ENCODE results near the gene DBX1.
A peak's percentile ranks its signal among the peaks of the same experiment; 100 is the strongest.

DBX1 gene

DNA sequence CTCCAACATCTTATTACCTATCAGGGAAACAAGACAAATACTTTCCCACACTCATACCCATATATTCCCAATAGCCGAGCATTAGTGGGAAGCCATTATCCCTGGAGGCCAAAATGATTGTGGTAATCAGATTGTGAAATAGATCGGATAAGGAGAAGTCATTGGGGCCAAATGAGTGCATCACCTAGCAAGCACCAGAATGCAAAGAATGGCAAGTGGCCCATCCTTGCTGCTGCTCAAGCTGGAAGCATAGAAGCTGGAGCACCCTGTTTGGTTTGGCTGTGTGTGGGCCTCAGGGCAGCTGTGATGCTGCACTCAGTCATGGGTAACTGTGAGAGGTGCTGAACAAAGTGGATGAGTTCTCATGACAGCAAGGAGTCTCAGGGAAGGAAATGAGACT, 18.7 kb upstream of the DBX1 start:
- H3K4me3 ChIP-seq (ENCODE audit: low read length), result no peak overlapping the region
- H3K27ac ChIP-seq (ENCODE audit: low read length), result no peak overlapping the region
- H3K36me3 ChIP-seq (replicated peaks; ENCODE audit: insufficient read depth, low read length), result no peaks in the 10 kb centered on the region
- no peaks in the 10 kb centered on the region for H3K9me2 ChIP-seq (replicated peaks; ENCODE audit: insufficient read depth, low read length)
- DNase-seq, result no peak
- H3K9me3 ChIP-seq (replicated peaks; ENCODE audit: insufficient read depth, low read length), result no peaks in the 10 kb centered on the region
- no peaks in the 10 kb centered on the region for H3K4me1 ChIP-seq (ENCODE audit: low read length)
- no peak overlapping the region for H3K9ac ChIP-seq (ENCODE audit: low read length)
- no peak overlapping the region for H2AFZ ChIP-seq (ENCODE audit: low read length)
- no peaks in the 10 kb centered on the region for H3K27me3 ChIP-seq (replicated peaks; ENCODE audit: insufficient read depth, low read length)
- TF ChIP-seq EZH2 (optimal IDR thresholded peaks at IDR 0.05; ENCODE audit: low read depth, low read length), result no peak
- no peak for TF ChIP-seq EZH2phosphoT487 (IDR thresholded peaks at IDR 0.05; ENCODE audit: low read length)
- TF ChIP-seq, protein P1, sequence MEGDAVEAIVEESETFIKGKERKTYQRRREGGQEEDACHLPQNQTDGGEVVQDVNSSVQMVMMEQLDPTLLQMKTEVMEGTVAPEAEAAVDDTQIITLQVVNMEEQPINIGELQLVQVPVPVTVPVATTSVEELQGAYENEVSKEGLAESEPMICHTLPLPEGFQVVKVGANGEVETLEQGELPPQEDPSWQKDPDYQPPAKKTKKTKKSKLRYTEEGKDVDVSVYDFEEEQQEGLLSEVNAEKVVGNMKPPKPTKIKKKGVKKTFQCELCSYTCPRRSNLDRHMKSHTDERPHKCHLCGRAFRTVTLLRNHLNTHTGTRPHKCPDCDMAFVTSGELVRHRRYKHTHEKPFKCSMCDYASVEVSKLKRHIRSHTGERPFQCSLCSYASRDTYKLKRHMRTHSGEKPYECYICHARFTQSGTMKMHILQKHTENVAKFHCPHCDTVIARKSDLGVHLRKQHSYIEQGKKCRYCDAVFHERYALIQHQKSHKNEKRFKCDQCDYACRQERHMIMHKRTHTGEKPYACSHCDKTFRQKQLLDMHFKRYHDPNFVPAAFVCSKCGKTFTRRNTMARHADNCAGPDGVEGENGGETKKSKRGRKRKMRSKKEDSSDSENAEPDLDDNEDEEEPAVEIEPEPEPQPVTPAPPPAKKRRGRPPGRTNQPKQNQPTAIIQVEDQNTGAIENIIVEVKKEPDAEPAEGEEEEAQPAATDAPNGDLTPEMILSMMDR (IDR thresholded peaks at IDR 0.05; ENCODE audit: low read length), result no peak
- H3K4me2 ChIP-seq (ENCODE audit: low read depth, low read length), result no peak overlapping the region
- H3F3A ChIP-seq (ENCODE audit: insufficient read depth, low read length), result no peaks in the 10 kb centered on the region
- no peaks in the 10 kb centered on the region for H3K79me2 ChIP-seq (ENCODE audit: low read length)
- no peaks in the 10 kb centered on the region for H4K20me1 ChIP-seq (ENCODE audit: insufficient read depth, low read length)

DNA sequence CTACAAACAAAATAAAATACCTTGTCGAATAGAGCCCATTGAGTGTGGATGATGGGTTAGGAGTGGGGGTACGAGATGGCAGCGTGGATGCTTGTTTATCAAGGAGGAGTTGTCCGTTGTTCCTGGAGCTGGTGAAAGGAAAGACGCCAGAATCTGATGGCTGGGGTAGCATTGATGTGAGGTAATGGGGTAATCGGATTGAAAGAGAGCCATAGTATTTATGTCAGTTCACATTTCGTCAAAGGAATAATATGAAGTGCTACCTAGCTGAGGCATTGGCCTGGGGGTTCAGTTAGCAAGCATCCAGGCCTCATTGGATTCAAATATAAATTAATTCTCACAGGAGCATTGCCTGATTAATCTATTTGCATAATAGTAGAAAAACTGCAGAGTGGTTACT, 16.9 kb upstream of the DBX1 start:
- no peak overlapping the region for H3K4me3 ChIP-seq (ENCODE audit: low read length)
- H4K20me1 ChIP-seq (ENCODE audit: insufficient read depth, low read length), result no peaks in the 10 kb centered on the region
- no peaks in the 10 kb centered on the region for H3K4me1 ChIP-seq (ENCODE audit: low read length)
- no peak for DNase-seq
- H3K9me3 ChIP-seq (replicated peaks; ENCODE audit: insufficient read depth, low read length), result no peaks in the 10 kb centered on the region
- no peak overlapping the region for H3K4me2 ChIP-seq (ENCODE audit: low read depth, low read length)
- no peaks in the 10 kb centered on the region for H3K9me2 ChIP-seq (replicated peaks; ENCODE audit: insufficient read depth, low read length)
- H3K79me2 ChIP-seq (ENCODE audit: low read length), result no peaks in the 10 kb centered on the region
- H3F3A ChIP-seq (ENCODE audit: insufficient read depth, low read length), result no peaks in the 10 kb centered on the region
- no peak overlapping the region for H2AFZ ChIP-seq (ENCODE audit: low read length)
- H3K27ac ChIP-seq (ENCODE audit: low read length), result no peak overlapping the region
- H3K9ac ChIP-seq (ENCODE audit: low read length), result no peak overlapping the region
- H3K36me3 ChIP-seq (replicated peaks; ENCODE audit: insufficient read depth, low read length), result no peaks in the 10 kb centered on the region
- no peaks in the 10 kb centered on the region for H3K27me3 ChIP-seq (replicated peaks; ENCODE audit: insufficient read depth, low read length)
- no peak for TF ChIP-seq EZH2 (optimal IDR thresholded peaks at IDR 0.05; ENCODE audit: low read depth, low read length)

DNA sequence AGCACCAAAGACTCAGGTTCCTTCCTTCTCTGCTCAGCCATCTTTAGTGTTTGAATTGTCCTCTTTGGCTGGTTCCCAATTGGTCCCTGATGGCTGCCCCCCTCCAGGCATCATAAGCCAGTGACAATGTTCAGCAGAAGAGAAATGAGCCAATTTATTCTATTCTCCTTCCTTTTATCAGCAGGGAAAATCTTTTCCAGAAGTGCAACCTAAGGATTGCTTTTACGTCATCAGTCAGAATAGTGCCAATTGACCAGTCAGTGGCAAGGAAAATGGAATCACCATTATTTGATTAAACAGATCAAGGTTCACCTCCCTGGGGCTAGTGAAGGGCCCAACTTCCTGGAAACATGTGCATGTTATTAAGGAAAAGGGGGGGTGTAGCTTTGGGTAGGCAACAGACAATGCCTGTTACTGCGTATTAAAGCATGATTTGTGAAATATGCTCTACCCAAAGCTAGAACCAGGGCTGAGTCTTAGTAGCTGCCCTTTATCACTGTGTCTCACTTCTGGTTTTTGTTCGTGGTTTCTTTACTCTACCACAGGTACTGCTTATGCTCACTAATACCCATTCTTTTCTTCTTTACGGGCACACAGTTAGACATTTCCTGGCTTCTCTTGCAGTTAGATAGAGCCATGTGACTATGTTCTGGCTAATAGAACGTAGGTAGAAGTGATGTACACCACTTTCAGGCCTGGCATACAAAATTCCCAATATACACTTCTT, 12.6 kb upstream of the DBX1 start:
- Histone ChIP-seq H3K27me3 (replicated peaks; ENCODE audit: insufficient read depth, low read length) (no peaks in the 10 kb centered on the region), H3K9me3 (replicated peaks; ENCODE audit: insufficient read depth, low read length) (no peaks in the 10 kb centered on the region), H4K20me1 (ENCODE audit: insufficient read depth, low read length) (no peaks in the 10 kb centered on the region), H3K27ac (ENCODE audit: low read length) (no peak overlapping the region), H3K9ac (ENCODE audit: low read length) (no peak overlapping the region), H3K4me1 (ENCODE audit: low read length) (no peaks in the 10 kb centered on the region), H3K4me3 (ENCODE audit: low read length) (no peak overlapping the region), H3K4me2 (ENCODE audit: low read depth, low read length) (no peak overlapping the region), H2AFZ (ENCODE audit: low read length) (no peak overlapping the region), H3F3A (ENCODE audit: insufficient read depth, low read length) (no peaks in the 10 kb centered on the region), H3K36me3 (replicated peaks; ENCODE audit: insufficient read depth, low read length) (no peaks in the 10 kb centered on the region), H3K79me2 (ENCODE audit: low read length) (no peaks in the 10 kb centered on the region), H3K9me2 (replicated peaks; ENCODE audit: insufficient read depth, low read length) (no peaks in the 10 kb centered on the region)
- DNase-seq, result no peak
- TF ChIP-seq EZH2phosphoT487 (IDR thresholded peaks at IDR 0.05; ENCODE audit: low read length) (no peak), EZH2 (optimal IDR thresholded peaks at IDR 0.05; ENCODE audit: low read depth, low read length) (no peak)
- TF ChIP-seq, protein P1 (IDR thresholded peaks at IDR 0.05; ENCODE audit: low read length), result no peak

DNA sequence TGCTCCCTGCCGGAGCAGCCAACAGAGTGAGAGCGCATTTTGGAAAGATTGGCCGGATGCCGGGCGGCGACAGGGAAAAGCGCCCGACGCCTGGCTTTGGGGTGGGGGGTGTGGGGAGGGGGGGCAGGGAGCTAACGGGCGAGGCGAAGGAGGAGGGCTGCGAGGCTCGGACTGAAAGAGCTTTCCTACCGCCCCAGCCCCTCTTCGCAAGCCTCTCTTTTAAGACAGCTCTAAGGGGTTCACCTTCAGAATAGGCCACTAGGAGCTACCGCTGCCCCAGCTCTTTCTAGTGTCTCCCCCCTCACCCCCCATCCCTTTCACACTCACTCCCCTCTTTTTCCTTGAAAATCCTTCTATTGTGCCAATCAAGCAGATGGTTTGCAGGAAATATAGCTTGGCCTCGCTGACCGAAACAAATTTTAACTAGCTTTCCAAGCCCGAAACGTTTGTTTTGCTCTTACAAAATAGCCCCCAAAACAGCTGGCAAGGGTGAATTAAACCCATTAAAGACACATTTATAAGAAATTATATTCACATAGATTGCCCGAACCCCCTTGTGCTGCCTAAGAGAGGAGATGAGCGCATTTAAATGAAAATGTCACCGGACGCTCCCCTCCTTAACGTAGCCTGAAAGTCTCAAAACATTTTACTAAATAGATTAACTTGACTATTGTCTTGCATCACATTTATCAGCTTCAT, 3.7 kb upstream of the DBX1 start:
- Histone ChIP-seq H3K9ac (ENCODE audit: low read length) (no peak overlapping the region), H3F3A (ENCODE audit: insufficient read depth, low read length) (no peaks in the 10 kb centered on the region), H3K9me2 (replicated peaks; ENCODE audit: insufficient read depth, low read length) (no peaks in the 10 kb centered on the region), H3K27ac (ENCODE audit: low read length) (no peak overlapping the region), H3K36me3 (replicated peaks; ENCODE audit: insufficient read depth, low read length) (no peaks in the 10 kb centered on the region), H4K20me1 (ENCODE audit: insufficient read depth, low read length) (no peaks in the 10 kb centered on the region), H3K79me2 (ENCODE audit: low read length) (no peaks in the 10 kb centered on the region), H3K4me2 (ENCODE audit: low read depth, low read length) (peak overlapping the region; percentile 70; the same call in 1 of the 2 replicates), H3K27me3 (replicated peaks; ENCODE audit: insufficient read depth, low read length) (peaks cover 51% of the 10 kb centered on the region), H3K9me3 (replicated peaks; ENCODE audit: insufficient read depth, low read length) (no peaks in the 10 kb centered on the region), H3K4me1 (ENCODE audit: low read length) (no peaks in the 10 kb centered on the region), H2AFZ (ENCODE audit: low read length) (no peak overlapping the region), H3K4me3 (ENCODE audit: low read length) (no peak overlapping the region)
- no peak for DNase-seq
- TF ChIP-seq, protein P1 (IDR thresholded peaks at IDR 0.05; ENCODE audit: low read length), result no peak
- TF ChIP-seq EZH2 (optimal IDR thresholded peaks at IDR 0.05; ENCODE audit: low read depth, low read length) (no peak), EZH2phosphoT487 (IDR thresholded peaks at IDR 0.05; ENCODE audit: low read length) (no peak)
